ENCODE data around the gene SURF4.

GRCh38 chr9:133382507-133383141, 6.8 kb upstream of the SURF4 start:
- TF ChIP-seq EZH2 (optimal IDR thresholded peaks at IDR 0.05; ENCODE audit: low read depth, low read length) (no peak), CTCF (IDR thresholded peaks at IDR 0.05; ENCODE audit: low read length) (no peak), EZH2phosphoT487 (IDR thresholded peaks at IDR 0.05; ENCODE audit: low read length) (no peak)

Data from MM.1S (cell line).